DND-41 (cell line): ENCODE measurements around the gene COL8A2.
A peak's percentile ranks its signal among the peaks of the same experiment; 100 is the strongest.
"Not testable (repeated sequence)": the region's sequence is repeated elsewhere in the genome, so short reads cannot be mapped to it uniquely, and the experiment has no call there.

Experiments used
- ATAC-seq: fragments of 200-7000 bp; cut with Tn5 transposase; 3 replicates; pipeline ENCODE4 v1.9.1; 2021; ENCODE audit warnings: low read depth; ENCODE audit not compliant: insufficient read depth
- DNase-seq: peaks from one replicate; pipeline ENCODE4 v3.0.0-alpha.2; 2020
- H2AFZ ChIP-seq: 2 replicates; pipeline ENCODE4 v1.6.0; 2012; ENCODE audit warnings: low read depth, low read length
- H3K27ac ChIP-seq: 2 replicates; pipeline ENCODE4 v1.5.1; 2012; ENCODE audit warnings: low read length, inconsistent platforms
- H3K27me3 ChIP-seq: fragments of 200-600 bp; sonication (generic); 2 replicates; pipeline ENCODE4 v1.6.0; 2012; ENCODE audit warnings: low read length, mild to moderate bottlenecking, inconsistent platforms; ENCODE audit not compliant: insufficient read depth, poor library complexity
- H3K36me3 ChIP-seq: 2 replicates; pipeline ENCODE4 v1.5.1; 2012; ENCODE audit warnings: low read length, inconsistent platforms; ENCODE audit not compliant: insufficient read depth
- H3K4me1 ChIP-seq: 2 replicates; pipeline ENCODE4 v1.5.1; 2012; ENCODE audit warnings: mild to moderate bottlenecking, low read length; ENCODE audit not compliant: insufficient read depth
- H3K4me2 ChIP-seq: 2 replicates; pipeline ENCODE4 v1.6.0; 2012; ENCODE audit warnings: mild to moderate bottlenecking, moderate library complexity, low read length, inconsistent platforms; ENCODE audit not compliant: insufficient read depth
- H3K4me3 ChIP-seq, 2 experiments: fragments of 200-600 bp in 1 of 2; shearing (Covaris generic) in 1 of 2; 2 replicates each; pipeline ENCODE4 v1.5.1; 2012 to 2016; ENCODE audit warnings: inconsistent platforms in 2 of 2, low read length in 2 of 2, mild to moderate bottlenecking in 2 of 2, low read depth in 1 of 2, moderate library complexity in 1 of 2
- H3K79me2 ChIP-seq: 2 replicates; pipeline ENCODE4 v1.6.0; 2012; ENCODE audit warnings: low read length, inconsistent platforms; ENCODE audit not compliant: insufficient read depth
- H3K9ac ChIP-seq: 2 replicates; pipeline ENCODE4 v1.6.0; 2012; ENCODE audit warnings: low read depth, mild to moderate bottlenecking, inconsistent platforms, low read length, moderate library complexity
- H3K9me3 ChIP-seq: 2 replicates; pipeline ENCODE4 v1.5.1; 2012; ENCODE audit warnings: low read length, moderate library complexity, mild to moderate bottlenecking, inconsistent platforms; ENCODE audit not compliant: insufficient read depth, severe bottlenecking
- H4K20me1 ChIP-seq: 2 replicates; pipeline ENCODE4 v1.6.0; 2012; ENCODE audit warnings: low read length; ENCODE audit not compliant: insufficient read depth
- EZH2 ChIP-seq: IDR thresholded peaks from 3 replicates; pipeline ENCODE4 v1.6.1; 2012; ENCODE audit warnings: borderline replicate concordance, low read depth, mild to moderate bottlenecking, moderate library complexity, low read length, inconsistent platforms; ENCODE audit not compliant: severe bottlenecking
- TF ChIP-seq, protein P1 (sequence below): IDR thresholded peaks from 2 replicates; pipeline ENCODE4 v1.5.1; 2012; ENCODE audit warnings: borderline replicate concordance, low read length, moderate library complexity, mild to moderate bottlenecking; ENCODE audit not compliant: poor library complexity, severe bottlenecking; ENCODE audit errors: extremely low read depth

COL8A2 gene

DNA sequence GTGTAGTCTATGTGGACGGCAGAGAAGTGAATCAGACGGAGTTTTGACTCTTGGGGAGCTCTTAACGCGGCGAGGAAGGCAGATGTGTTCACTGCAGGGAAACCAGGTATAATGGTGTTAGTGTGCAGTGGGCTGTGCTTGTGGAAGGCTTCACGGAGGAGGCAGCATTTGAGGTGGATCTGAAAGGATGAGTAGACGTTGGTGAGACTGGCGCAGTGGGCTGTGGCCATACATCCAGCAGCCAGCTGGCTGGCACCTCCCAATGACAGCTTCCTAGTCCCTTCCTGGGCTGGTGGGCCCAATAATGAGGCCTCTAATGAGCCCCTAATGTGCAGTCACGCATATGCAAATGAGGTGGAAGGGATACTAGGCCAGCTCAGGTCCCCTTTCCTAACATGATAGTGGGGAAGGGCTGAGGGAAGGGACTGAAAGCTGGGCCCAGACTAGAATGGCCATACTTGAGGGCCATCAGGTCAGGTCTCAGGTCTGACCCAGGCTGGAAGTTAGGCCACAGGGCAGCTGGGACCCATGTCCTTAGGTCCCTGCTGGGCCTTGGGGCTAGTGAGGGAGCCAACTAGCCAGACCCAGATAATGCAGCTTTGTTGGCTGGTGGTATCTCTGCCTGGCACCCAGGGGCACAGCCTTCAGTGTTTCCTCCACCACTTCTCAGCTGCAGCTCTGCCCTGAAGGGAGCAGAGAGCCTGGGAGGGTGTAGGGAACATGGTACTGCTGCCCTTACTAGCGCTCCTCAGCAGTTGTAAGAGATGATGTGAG, 34.8 kb upstream of the COL8A2 start:
- H2AFZ ChIP-seq = no peak overlapping the region
- H3K27me3 ChIP-seq = no peaks in the 10 kb centered on the region
- peak overlapping the region; percentile 84 for H3K27ac ChIP-seq
- DNase-seq = no peak
- peak overlapping the region in 1 of 2 experiments; percentile 52; a peak in 2 of 4 replicates for H3K4me3 ChIP-seq
- no peaks in the 10 kb centered on the region for H3K9me3 ChIP-seq
- peaks cover 58% of the 10 kb centered on the region for H3K4me1 ChIP-seq
- H4K20me1 ChIP-seq = peaks cover 41% of the 10 kb centered on the region
- no peak for ATAC-seq
- H3K9ac ChIP-seq = peak overlapping the region; percentile 59
- peak overlapping the region; percentile 61 for H3K4me2 ChIP-seq
- peaks cover 34% of the 10 kb centered on the region for H3K36me3 ChIP-seq
- TF ChIP-seq EZH2 = no peak
- TF ChIP-seq, protein P1, sequence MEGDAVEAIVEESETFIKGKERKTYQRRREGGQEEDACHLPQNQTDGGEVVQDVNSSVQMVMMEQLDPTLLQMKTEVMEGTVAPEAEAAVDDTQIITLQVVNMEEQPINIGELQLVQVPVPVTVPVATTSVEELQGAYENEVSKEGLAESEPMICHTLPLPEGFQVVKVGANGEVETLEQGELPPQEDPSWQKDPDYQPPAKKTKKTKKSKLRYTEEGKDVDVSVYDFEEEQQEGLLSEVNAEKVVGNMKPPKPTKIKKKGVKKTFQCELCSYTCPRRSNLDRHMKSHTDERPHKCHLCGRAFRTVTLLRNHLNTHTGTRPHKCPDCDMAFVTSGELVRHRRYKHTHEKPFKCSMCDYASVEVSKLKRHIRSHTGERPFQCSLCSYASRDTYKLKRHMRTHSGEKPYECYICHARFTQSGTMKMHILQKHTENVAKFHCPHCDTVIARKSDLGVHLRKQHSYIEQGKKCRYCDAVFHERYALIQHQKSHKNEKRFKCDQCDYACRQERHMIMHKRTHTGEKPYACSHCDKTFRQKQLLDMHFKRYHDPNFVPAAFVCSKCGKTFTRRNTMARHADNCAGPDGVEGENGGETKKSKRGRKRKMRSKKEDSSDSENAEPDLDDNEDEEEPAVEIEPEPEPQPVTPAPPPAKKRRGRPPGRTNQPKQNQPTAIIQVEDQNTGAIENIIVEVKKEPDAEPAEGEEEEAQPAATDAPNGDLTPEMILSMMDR = no peak
- peaks cover 97% of the 10 kb centered on the region for H3K79me2 ChIP-seq

DNA sequence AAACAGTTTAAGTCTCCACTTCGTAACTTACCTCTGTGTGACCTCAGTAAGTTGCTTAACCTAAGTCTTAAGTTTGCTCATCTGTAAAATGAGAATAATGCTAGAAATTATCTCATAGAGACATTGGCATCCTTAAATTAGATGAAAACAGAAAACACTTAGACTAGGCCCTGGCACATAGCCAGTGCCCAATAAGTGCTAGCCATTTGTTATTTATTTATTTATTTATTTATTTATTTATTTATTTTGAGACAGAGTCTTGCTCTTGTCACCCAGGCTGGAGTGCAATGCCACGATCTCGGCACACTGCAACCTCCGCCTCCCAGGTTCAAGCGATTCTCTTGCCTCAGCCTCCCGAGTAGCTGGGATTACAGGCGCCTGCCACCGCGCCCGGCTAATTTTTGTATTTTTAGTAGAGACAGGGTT, 33.8 kb upstream of the COL8A2 start:
- H3K4me3 ChIP-seq, H2AFZ ChIP-seq, H3K9me3 ChIP-seq, DNase-seq, H3K27ac ChIP-seq, H3K27me3 ChIP-seq, ATAC-seq: not testable (repeated sequence)
- Histone ChIP-seq H3K4me2 (peak overlapping the region; percentile 79), H4K20me1 (peaks cover 36% of the 10 kb centered on the region), H3K4me1 (peaks cover 62% of the 10 kb centered on the region), H3K79me2 (peaks cover 88% of the 10 kb centered on the region), H3K36me3 (peaks cover 34% of the 10 kb centered on the region), H3K9ac (peak overlapping the region; percentile 93)

DNA sequence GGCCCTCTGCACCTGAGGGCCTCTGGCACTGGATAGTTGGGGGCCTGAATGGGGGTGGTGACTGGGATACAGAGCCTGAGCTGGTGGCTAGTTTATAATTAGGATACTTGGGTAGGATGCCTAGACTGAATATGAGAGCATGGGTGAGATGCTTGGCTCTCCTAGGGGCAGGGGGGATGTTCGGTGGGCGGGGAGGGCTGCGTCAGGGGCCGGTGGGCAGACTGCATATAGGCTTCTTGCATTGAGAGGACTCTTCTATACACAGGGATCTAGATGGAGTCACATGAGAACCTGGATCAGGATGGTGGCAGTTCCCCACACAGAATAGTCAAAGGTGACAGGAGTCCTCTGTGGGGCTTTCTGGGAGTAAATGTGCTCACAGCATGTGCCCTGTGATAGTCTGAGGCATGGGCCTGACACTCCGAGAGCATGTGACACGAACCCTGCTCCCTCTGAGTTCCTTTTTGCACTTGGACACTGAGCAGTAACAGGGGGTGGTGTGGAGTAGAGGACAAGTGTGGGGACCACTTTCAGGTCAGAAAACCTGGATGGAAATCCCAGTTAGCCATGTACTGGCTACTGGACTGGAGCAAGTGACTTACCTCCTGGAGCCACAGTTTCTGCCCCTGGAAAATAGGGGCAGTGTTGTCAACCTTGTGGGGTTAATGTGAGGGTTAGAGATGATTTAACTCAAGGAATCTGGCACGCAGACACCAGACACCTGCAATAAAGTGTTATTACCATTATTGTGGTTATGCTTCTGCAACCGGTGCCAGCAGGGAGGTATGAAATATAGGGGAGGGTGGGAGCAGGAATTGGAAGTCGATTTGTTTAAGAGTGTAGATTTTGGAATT, 33.2 kb upstream of the COL8A2 start:
- H3K9ac ChIP-seq = peak overlapping the region; percentile 93
- DNase-seq = no peak

More for the DNA sequence above, 33.2 kb upstream of the COL8A2 start:
- peak overlapping the region; percentile 93 for H3K27ac ChIP-seq
- no peak overlapping the region for H2AFZ ChIP-seq
- no peaks in the 10 kb centered on the region for H3K27me3 ChIP-seq
- TF ChIP-seq, protein P1 = no peak
- TF ChIP-seq EZH2 = no peak
- no peaks in the 10 kb centered on the region for H3K9me3 ChIP-seq
- H3K79me2 ChIP-seq = peaks cover 81% of the 10 kb centered on the region
- H3K4me3 ChIP-seq = peak overlapping the region; percentile 86 to 94; a peak in 3 of 4 replicates
- ATAC-seq = no peak
- H3K36me3 ChIP-seq = peaks cover 34% of the 10 kb centered on the region
- H3K4me2 ChIP-seq = peak overlapping the region; percentile 79
- peaks cover 62% of the 10 kb centered on the region for H3K4me1 ChIP-seq
- H4K20me1 ChIP-seq = peaks cover 36% of the 10 kb centered on the region
